GM18498 (cell line): Measurements from ENCODE around the gene TNC.

ENCODE experiments used
- ATAC-seq: cut with Tn5 transposase; IDR thresholded peaks from one replicate; pipeline ENCODE4 v1.9.1; 2021; ENCODE audit warnings: mild to moderate bottlenecking, moderate library complexity; ENCODE audit not compliant: unreplicated experiment

The TNC gene

GRCh38 chr9:114981063-114981462 is 136.9 kb downstream of the TNC start:
- ATAC-seq, result no peak

- ATAC-seq, result no peak
Measured at GRCh38 chr9:114973216-114973615, 144.7 kb downstream of the TNC start.

GRCh38 chr9:114972510-114973136 is 145.3 kb downstream of the TNC start:
- ATAC-seq, result no peak
